GM10266 (cell line): ENCODE results near the gene EDN3.

Experiments
- DNase-seq: peaks from one replicate; pipeline ENCODE4 v3.0.0; 2012; ENCODE audit errors: extremely low spot score
- CTCF ChIP-seq: IDR thresholded peaks from 2 replicates; pipeline ENCODE4 v1.5.1; 2012; ENCODE audit warnings: mild to moderate bottlenecking, low read depth; ENCODE audit not compliant: control insufficient read depth, insufficient read depth; ENCODE audit errors: missing control alignments

The EDN3 gene

DNA sequence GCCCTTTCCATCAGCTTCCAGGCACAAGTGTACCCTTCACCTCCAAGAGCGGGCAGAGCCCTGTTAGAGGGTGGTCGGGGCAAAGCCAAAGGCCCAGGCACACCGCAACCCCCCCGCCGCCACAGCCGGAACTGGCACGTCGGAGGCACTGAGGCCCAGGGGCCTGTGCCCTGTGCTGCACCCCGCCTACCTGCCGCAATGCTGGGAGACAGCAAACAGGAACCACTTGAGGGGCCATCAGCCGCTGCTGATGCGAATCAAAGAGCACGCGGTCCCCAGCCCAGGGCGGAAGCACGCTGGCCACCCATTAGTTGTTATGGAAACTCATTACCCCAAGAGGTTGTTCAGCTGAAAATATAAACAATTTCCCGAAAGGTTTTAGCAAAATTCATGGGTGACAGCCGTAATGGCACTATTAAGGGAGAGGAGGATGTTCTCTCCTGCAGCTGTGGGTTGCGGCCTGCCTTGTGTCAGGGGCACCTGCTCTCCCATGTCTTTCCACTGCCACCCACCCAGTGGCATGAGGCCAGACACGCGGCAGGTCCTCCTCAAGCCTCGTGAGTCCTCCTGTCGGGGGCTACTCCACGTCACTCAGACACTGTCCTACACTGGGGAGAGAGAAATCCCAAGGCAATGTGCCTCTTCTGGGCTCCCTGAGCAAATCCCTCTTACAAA is 65.3 kb downstream of the EDN3 start:
- TF ChIP-seq CTCF: no peak
- no peak for DNase-seq

DNA sequence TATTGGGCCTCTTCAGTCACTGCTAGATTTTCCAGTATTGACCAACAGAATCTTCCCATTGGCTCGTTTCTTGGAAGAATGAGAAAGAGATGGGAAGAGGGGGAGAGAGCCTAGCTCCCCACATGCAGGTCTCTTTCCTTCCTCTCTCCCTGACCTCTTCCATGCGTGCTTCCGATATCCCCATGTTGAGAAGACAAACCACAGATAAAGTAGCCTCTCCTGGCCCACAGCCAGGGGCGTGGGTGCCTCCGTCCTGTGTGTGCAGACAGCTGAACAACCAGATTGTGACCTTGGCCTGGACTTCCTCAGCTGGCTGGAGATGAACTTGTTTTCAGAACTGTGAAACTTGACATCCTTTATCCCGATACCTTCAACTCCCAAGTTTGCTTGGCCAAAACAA is 71.0 kb downstream of the EDN3 start:
- DNase-seq: no peak
- no peak for TF ChIP-seq CTCF

GRCh38 chr20:59374261-59374660 is 73.8 kb downstream of the EDN3 start:
- no peak for DNase-seq
- TF ChIP-seq CTCF: no peak

- TF ChIP-seq CTCF: no peak
- no peak for DNase-seq
Measured at GRCh38 chr20:59375541-59375940, 75.1 kb downstream of the EDN3 start.
